ENCODE results near the gene MYBBP1A.

DNA sequence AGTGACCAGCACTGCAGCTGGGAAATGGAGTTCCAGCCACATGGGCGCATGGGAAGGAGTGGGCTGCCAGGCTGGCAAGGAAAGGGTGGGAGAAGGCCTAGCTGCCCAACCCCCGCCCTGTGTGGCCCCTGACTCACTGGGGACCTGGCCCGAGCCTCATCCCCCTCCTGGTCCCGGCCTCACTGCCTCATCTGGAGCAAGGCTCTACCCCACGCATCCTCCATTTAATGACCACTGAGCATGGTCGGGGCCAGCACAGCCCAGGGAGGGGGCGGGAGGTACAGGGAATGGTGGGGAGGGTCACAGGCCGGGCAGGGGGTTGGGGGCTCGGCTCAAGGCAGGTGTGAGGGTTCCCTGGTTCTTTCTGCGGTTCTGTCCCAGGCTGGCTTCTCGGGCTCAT is 40.4 kb downstream of the MYBBP1A start:
- TF ChIP-seq EZH2 (IDR thresholded peaks at IDR 0.05; ENCODE audit: insufficient read depth, poor library complexity, severe bottlenecking) (no peak), EZH2phosphoT487 (IDR thresholded peaks at IDR 0.05; ENCODE audit: insufficient read depth, low read depth) (no peak)

Measured in GM23248 (cell line).